CD4-positive, alpha-beta T cell treated with Interleukin-17A for 1 hour (primary cell): ENCODE results near the gene B3GALNT2.
"Not testable (repeated sequence)": the region's sequence is repeated elsewhere in the genome, so short reads cannot be mapped to it uniquely, and the experiment has no call there.

Source experiments
- DNase-seq: peaks from one replicate; pipeline ENCODE4 v3.0.0-alpha.2; 2020

The B3GALNT2 gene

GRCh38 chr1:235504122-235504493 is at the start of gene B3GALNT2:
TSS of gene B3GALNT2 (minus strand) at chr1:235504452. CDS start at chr1:235504252, 200 bp downstream.
- no peak for DNase-seq

- no peak for DNase-seq
Measured at GRCh38 chr1:235553112-235553551, 48.9 kb upstream of the B3GALNT2 start.

DNA sequence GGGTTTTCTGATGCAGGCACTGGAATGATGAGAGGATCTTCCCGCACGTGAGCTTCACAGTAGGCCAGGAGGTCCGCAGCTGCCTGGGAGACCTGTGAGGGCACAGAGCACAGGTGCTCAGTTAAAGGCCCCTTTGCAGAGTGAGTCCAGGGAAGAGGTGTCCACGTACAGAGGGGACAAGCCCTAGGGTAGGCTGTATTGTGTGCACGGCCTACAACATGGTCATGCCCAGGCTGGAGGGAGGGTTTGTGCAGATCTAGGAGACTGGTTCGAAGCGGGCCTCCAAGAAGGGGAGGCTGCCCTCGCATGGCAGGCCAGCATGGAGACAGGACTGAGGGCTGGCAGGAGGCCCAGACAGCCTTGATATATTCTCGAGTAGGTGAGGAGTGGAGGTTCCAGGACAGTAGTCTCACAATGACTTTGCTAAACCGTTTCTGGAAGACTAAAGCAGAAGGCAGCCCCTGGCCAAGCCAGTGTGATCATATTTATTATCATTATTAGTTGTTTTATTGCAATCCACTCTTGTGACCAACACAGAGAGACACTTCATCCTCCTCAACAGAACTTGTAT is 48.0 kb upstream of the B3GALNT2 start:
- no peak for DNase-seq

DNA sequence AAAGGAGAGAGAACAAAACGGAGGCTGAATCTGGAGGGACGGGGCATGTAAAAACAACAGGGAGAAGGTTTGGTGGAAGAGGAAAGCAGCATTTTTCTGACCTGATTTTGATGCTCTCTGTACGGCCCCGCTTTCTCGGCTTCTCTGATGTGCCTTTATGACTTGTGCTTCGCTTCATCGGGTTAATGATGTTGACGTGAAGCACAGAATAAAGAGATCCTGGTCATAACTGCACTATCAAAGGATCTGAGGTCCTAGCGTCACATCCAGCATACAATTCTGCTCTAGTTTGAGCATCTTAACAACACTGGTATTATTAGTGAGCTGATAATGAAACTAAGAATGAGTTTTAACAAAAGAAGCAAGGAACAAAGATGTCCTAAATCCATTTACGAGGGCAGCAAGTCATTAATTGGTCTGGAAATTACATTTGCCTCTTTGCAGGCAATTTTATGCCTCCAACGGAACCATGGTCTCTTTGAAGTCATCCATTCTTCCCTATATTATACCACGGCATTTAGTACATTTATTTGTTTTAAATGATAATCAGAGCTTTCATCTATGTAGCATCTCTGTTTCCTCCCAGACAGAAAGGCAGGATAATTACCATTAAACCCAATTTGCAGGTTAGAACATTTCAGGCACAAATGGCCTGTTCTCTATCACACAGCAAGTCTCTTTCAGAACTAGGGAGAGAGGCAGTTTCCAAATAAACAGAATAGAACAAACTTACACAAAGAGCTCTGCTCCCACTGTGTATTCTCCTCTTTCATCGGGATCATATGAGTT is 45.3 kb upstream of the B3GALNT2 start:
- DNase-seq: no peak

DNA sequence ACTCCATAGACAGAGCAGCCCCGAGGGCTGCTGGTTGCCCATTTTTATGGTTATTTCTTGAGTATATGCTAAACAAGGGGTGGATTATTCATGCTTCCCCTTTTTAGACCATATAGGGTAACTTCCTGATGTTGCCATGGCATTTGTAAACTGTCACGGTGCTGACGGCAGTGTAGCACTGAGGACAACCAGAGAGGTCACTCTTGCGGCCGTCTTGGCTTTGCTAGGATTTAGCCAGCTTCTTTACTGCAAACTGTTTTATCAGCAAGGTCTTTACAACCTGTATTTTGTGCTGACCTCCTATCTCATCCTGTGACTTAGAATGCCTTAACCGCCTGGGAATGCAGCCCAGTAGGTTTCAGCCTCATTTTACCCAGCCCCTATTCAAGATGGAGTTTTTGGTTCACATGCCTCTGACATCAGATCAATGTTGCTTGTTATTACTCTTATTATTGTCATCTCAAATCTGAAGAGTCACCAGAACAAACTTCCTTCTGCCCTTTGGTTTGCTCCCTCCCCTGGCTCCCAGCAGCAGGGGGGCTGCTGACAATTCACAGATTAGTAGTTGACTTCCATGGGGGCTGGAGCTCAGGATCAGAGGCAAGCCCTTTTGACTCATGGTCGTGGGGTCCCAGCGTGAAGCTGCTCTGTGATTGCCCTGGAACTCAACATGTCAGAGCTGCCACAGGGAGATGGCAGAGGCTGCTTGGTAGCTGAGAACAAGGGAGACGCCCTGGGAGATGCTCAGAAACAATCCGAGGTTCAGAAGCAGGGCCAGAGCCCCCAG is 42.3 kb upstream of the B3GALNT2 start:
- peak; percentile 5 for DNase-seq

GRCh38 chr1:235545292-235545930 is 41.2 kb upstream of the B3GALNT2 start:
- DNase-seq: no peak

GRCh38 chr1:235542845-235543244 is 38.6 kb upstream of the B3GALNT2 start:
- DNase-seq: not testable (repeated sequence)

DNA sequence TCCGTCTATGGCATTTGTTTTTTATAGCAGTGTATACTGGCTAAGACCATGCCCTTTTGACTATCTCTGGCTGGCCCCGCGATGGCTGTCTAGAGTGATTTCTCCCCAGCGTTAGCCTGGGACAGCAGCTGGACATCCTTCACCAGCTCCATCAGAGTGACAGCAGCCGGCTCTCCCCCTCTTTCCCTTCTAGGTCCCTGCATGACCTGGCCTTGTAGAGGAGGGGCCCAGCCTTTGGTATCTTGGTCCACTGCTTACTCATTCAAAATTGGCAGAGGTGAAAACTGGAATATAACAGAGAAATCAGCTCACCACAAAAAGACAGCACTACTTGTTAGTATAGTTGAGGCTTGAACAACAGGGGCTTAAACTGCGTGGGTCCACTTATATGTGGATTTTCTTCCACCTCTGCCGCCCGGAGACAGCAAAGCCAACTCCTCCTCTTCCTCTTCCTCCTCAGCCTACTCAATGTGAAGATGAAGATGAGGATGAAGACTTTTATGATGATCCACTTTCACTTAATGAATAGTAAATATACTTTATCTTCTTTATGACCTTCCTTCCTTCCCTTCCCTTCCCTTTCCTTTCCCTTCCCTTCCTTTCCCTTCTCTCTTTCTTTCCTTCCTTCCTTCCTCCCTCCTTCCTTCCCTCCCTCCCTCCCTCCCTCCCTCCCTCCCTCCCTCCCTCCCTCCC is 29.4 kb upstream of the B3GALNT2 start:
- no peak for DNase-seq

GRCh38 chr1:235532360-235532759 is 28.1 kb upstream of the B3GALNT2 start:
- DNase-seq: no peak

DNA sequence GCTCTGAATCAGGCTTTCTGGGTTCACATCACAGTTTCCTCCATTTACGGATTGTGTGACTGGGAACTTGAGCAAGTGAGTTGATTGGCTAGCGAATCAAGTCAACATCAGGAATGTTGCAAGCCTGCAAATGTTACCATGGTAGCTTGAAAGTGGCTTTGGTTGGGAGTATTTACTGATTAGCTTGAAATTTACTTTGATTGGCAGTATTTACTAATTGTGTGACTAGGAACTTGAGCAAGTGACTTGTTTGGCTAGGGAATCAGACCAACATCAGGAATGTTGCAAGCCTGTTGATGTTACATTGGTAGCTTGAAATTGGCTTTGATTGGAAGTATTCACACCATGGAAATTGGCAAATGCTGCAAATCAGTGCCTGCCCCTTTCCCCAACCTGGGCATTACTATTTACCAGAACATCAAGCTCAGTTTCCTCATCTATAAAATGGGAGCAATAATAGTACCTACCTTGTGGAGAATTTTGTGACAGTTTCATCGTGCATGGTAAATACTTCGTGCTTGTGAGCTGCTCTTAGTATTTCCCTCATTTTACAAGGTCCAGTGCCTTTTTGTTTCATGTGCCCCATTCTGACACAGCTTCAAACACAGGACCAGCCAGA is 23.1 kb upstream of the B3GALNT2 start:
- DNase-seq: no peak

- no peak for DNase-seq
Measured at GRCh38 chr1:235525314-235525713, 21.1 kb upstream of the B3GALNT2 start.

- no peak for DNase-seq
Measured at GRCh38 chr1:235516862-235517446, 12.7 kb upstream of the B3GALNT2 start.

- no peak for DNase-seq
Measured at GRCh38 chr1:235515844-235516512, 11.7 kb upstream of the B3GALNT2 start.

- DNase-seq: peak; percentile 74
Measured at GRCh38 chr1:235513495-235514366, 9.5 kb upstream of the B3GALNT2 start.

DNA sequence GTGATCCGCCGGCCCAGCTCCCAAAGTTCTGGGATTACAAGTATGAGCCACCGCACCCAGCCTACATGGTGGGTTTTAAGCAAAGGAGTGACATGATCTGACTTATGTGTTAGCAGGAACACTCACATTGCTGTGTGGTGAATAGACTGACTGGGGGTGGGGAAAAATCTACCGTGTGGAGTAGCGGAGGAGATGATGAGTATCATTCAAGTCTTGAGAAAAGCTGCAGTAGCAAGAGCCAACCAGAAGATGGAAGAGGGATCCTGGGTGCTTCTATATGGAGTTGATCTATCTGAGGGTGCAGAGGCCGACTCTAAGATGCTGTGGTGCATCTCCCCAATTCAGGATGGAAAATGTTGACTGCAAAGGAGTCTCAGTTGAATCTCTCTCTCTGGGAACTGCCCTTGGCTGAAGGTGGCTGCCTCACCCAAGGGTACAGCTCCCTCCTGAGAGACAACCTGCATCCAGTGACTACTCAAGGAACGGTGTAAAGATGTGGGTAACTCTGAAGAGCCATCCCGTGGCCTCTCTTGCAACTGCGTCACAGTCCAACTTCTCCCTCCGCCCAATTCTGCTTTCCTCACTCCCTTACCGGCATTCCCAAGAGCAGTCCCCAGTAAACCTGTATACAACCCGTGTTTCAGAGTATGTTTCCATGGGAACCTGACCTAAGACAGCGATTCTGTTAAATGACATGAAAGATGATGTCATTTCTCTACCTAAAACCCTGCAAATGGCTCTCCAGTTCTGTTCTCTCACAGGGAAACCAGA is 7.4 kb upstream of the B3GALNT2 start:
- no peak for DNase-seq

- DNase-seq: no peak
Measured at GRCh38 chr1:235510823-235511222, 6.6 kb upstream of the B3GALNT2 start.

- DNase-seq: no peak
Measured at GRCh38 chr1:235507623-235508022, 3.4 kb upstream of the B3GALNT2 start.

DNA sequence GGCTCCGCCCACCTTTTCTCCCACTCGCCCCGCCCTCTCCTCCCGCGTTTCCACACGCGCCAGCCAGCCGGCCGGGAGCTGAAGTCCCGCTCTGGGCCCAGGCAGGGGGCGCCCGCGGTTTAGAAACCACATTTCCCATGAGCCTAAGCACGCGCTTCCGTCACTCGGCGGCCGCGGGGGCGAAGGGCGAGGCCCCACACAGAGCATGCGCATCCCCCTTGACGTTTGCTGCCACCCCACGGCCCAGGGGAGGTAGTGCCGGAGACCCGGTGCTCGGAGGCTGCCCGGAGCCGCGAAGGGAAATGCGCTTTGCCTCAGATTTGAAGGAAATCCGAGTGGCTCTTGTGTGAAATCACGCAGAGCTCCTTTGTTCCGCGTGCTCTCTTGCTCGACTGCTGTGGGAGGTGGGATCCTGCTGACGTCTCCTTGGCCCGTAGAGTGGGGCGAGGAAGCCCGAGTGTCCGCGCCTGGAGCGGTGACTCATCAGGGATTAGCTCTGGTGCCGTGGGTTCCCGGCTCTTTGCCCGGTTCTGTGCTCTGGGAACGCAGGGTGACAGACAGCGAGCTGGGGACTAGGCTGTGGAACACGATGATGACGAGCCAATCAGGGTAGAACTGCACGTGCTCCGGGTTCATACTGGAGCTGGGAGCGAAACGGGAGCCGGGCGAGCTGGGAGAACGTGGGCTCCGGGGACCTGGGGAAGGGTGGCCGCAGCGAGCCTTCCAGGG is 406 bp upstream of the B3GALNT2 start:
- peak; percentile 98 for DNase-seq
